GM18951 (cell line): Measurements from ENCODE around the gene ZNF761.
"Not testable (repeated sequence)": the region's sequence is repeated elsewhere in the genome, so short reads cannot be mapped to it uniquely, and the experiment has no call there.

Experiments
- POLR2A ChIP-seq: IDR thresholded peaks from 4 replicates; pipeline ENCODE4 v1.6.1; 2011; ENCODE audit warnings: mild to moderate bottlenecking; ENCODE audit not compliant: insufficient read length, insufficient read depth; ENCODE audit errors: extremely low read depth
- in situ Hi-C: fragments of 300-500 bp; cut with MboI; formaldehyde crosslinking; loops from one replicate; pipeline ENCODE4 v1.12.0; 2022; ENCODE audit warnings: low sequenced_read_pairs, mixed read lengths, inconsistent platforms; ENCODE audit not compliant: unreplicated experiment

The ZNF761 gene

DNA sequence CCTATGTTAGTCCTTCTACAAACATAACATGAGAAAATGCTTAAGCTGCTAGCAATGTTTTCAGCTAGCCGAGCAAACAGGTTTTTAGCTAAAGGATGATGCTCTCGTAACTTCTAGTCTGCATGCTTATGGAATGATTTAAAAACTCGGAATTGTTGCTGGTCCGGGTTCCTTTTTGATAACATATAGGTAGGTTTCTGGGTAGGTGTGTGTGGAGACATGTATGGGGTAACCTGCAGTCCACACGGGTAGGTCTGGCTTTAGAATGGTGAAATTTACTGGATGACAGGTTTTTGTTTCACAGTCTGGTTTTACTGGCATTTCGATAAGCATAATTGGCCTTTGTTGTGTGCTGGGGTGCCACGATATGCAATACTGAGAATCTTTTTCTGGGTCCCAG is 40.1 kb downstream of the ZNF761 start:
- TF ChIP-seq POLR2A, result no peak
- in situ Hi-C loops, result no loop called here

DNA sequence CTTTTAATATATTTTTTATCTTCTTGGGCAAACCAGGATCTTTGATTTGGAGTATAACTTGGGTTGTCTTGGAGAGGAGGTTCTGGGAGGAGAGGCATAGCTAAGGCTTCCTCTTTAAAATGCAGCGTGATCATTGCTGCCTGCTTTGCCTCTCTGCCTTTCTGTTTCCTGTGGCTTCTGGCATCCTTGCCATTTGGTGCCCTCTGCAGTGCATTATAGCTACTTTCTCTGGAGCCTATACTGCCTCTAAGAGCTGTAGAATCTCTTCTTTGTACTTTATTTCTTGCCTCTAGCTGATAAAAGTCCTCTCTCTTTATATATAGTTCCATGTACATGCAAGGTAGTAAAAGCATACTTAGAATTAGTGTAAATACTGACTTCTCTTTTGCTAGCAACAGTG is 43.0 kb downstream of the ZNF761 start:
- in situ Hi-C loops, result not testable (repeated sequence)

- in situ Hi-C loops, result not testable (repeated sequence)
These were observed 43.7 kb downstream of the ZNF761 start for GRCh38 chr19:53475470-53475869.

- in situ Hi-C loops, result not testable (repeated sequence)
These were observed 52.0 kb downstream of the ZNF761 start for GRCh38 chr19:53483751-53484150.

DNA sequence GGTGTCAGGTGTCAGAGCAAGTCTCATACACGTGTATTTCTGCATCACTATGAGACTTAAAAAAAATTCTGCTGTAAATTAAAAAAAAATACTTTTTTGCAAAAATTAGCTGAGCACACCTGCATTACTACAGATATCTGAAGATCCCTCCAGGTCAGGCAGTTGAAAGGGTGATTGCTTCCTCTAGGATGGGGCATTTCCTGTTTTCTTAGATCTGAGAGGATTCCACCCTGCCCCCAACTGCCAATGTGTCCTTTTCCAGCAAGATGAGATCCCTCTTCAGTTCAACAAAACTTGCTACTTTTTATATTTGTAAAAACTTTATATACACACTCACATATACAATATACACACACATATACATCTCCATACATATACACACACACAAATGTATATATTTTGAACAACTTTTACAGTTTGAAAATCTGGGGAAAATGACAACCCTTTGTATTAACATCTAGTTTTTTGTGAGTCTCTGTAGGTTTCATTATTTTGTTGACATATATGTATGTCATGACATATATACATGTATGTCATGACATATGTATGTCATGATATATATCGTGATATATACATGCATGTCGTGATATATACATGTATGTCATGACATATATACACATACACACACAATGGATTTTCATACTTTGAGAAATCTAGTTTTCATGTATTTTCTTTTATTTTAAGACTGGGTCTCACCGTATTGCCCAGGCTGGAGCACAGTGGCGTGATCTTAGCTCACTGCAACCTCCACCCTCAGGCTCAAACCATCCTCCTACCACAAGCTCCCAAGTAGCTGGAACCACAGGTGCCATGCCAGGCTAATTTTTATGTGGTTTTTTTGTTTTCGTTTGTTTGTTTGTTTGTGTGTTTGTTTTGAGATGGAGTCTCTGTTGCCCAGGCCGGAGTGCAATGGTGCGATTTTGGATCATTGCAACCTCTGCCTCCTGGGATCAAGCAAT is 53.5 kb downstream of the ZNF761 start:
- TF ChIP-seq POLR2A, result no peak
- in situ Hi-C loops, result no loop called here

- TF ChIP-seq POLR2A, result no peak
- in situ Hi-C loops, result no loop called here
These were observed 60.4 kb downstream of the ZNF761 start for GRCh38 chr19:53492153-53492552.

GRCh38 chr19:53497311-53498023 is 65.7 kb downstream of the ZNF761 start:
- in situ Hi-C loops, result not testable (repeated sequence)

- in situ Hi-C loops, result not testable (repeated sequence)
These were observed 66.2 kb downstream of the ZNF761 start for GRCh38 chr19:53498024-53498395.

GRCh38 chr19:53503151-53503550 is 71.4 kb downstream of the ZNF761 start:
- in situ Hi-C loops, result not testable (repeated sequence)

- in situ Hi-C loops, result not testable (repeated sequence)
These were observed 72.0 kb downstream of the ZNF761 start for GRCh38 chr19:53503671-53504364.

DNA sequence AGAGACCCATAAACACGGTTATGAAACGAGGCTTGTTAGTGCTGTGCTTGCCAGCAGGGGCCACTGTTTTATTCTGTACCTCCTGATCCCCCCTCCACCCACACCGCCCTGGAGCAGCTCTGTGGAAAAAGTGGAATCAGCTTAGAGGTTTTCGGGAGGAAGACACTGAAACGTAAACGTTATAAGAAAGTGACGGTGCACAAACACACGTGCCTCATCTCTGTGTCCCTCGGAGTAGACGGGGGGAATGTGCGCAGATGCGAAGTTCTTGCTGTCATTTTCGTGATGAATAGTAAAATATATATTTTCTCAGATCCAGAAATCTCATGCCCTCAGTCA is 72.5 kb downstream of the ZNF761 start:
- in situ Hi-C loops, result not testable (repeated sequence)

- in situ Hi-C loops, result no loop called here
- TF ChIP-seq POLR2A, result no peak
These were observed 73.1 kb downstream of the ZNF761 start for GRCh38 chr19:53504885-53505284.

DNA sequence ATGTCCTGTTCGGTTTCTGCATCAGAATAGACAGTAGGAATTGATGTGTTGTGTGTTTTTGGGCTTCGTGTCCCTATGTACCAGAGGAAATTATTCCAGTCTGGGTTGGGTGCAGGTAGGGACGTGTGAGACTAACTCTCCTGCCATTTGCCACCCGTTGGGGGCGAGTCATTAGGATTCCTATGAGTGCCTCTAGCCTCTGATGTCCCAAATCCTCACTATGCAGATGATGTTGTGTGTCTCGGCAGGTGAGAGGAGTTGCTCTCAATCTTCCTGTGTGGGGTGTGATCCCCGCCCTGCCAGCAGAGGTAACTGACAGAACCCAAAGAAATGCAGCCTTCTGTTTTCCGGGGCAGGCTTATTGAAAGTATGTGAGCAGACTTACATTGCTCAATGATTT is 74.9 kb downstream of the ZNF761 start:
- no peak for TF ChIP-seq POLR2A
- in situ Hi-C loops, result no loop called here
